NCI-H510A treated with DMSO at 0.1 percent for 48 hours (cell line): ENCODE results near the gene TMPRSS6.
"Not testable (repeated sequence)": the region's sequence is repeated elsewhere in the genome, so short reads cannot be mapped to it uniquely, and the experiment has no call there.

Experiments
- DNase-seq: peaks from one replicate; lab custom pipeline; 2025; lab: John Stamatoyannopoulos, UW

TMPRSS6 gene

DNA sequence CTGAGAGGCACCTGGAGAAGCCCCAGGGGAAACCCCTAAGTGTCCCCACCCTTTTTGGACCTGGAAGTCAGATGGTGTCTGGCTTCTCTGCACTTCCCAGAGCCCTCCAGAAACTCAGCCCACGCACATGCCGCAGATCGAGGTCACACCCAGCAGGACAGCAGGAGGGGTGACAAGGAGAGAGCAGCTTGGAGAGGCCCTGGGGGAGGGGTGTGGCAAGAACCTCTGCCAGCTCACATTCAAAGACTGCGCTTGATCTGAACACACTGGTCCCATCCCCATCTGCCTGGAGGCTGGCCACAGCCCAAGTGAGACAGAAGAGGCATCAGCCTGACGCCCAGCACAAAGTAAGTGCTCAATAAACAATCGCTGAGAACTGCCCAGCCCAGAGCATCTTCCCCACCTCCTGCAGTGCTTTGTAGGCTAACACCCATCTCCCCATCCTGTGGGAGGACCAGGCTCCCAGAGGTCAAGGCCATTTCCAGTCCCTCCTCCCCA, 21.4 kb downstream of the TMPRSS6 start:
- DNase-seq, result no peak

DNA sequence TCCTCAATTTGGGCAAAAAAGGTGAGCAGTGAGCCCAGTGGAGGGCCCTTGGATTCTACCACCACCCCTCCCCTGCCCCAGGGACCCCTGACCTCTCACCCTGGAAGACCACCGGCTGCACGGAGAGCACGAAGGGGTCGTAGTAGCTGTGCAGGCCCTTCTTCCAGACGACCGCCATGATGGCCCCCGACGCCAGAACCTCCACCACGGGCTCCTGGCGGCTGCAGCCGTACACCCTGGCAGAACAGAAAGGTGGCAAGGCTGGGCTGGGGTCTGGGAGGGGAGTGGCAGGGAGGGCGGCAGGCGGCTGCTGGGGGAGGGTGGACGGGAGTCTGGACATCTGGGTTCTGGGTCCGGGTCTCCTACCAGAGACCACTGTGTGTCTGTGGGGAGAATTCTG, 23.3 kb downstream of the TMPRSS6 start:
- DNase-seq, result no peak

- DNase-seq, result no peak
Observed at GRCh38 chr22:37084385-37084784, 25.1 kb downstream of the TMPRSS6 start.

- no peak for DNase-seq
Observed at GRCh38 chr22:37083914-37084313, 25.6 kb downstream of the TMPRSS6 start.

- no peak for DNase-seq
Observed at GRCh38 chr22:37082251-37082873, 27.2 kb downstream of the TMPRSS6 start.

- no peak for DNase-seq
Observed at GRCh38 chr22:37080838-37081237, 28.7 kb downstream of the TMPRSS6 start.

DNA sequence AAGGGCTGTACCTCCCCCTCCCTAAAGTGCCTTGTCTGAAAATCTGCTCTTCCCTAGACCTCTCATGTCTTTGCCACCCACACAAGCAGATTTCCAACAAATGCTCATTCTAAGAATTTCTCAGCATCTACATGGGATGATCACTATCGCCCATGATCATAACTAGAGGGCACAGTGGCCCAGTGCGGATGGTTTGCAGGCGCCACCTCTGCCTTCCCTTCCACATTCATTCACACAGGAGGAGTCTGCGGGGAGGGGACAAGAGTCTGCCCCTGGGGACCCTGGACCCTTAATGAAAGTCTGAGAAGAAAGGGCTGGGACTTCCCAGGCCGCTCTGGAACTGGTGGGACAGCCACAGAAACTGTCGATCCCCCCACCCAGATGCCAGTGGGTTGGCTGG, 29.1 kb downstream of the TMPRSS6 start:
- DNase-seq, result no peak

DNA sequence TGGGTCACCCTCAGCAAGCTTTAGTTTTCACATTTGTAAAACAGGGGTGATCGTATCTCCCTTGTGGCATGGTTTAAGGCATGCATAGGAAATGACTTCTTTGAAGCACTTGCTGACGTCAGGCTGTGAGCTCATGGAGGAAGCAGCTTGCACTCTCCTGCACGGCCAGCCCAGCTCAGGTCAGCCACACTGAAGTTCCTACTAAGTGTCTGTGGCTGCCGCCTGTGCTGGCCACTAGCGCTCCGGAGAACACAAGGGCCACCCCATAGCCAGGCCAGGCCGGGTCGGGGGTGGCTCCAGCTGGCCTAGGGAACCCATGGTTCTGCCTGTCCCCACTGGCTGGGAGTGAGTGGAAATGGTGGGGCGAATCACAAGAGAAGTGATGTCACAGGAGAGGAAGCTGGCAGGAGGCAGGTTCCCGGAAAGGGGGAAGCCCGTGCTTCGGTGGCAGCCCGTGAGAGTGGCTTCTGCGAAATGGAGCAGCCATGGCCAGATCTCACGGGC, 29.8 kb downstream of the TMPRSS6 start:
- DNase-seq, result no peak

DNA sequence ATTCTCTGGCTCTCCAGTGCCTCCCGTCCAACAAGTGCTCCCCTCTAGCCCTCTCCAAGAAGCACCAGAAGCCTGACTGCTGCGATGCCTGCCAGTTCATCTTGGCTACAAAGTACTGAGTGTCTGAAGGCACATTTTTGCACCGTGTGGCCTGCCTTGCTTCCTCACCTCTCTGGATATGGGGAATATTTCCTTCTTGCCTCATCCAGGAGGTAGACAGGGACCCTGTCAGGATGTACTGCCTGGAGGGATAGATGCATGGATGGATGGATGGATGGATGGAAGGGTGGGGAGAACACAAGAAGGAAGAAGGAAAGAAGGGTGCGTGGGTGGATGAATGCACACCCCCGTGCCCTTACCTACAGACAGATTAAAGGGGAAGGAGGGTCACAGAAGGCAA, 30.4 kb downstream of the TMPRSS6 start:
- no peak for DNase-seq

- DNase-seq, result no peak
Observed at GRCh38 chr22:37077802-37078448, 31.6 kb downstream of the TMPRSS6 start.

- no peak for DNase-seq
Observed at GRCh38 chr22:37075822-37076433, 33.6 kb downstream of the TMPRSS6 start.

DNA sequence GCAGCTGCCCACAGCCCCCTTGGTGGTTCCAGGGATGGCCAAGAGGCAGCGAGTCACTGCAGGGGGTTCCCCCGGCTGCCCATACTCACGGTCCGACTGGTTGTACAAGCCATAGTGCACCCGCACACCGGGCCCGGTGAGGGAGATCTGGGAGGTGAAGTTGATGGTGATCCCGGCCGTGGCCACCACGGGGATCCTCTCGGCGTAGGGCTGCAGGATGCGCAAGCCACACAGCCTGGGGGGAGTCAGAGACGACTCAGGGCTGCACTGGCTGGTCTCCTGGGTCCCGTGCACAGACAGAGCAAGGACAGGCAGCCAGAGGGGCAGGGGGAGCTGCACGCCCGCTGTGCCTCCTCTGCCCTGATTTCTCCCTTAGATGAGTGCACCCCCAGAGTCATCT, 34.5 kb downstream of the TMPRSS6 start:
- DNase-seq, result no peak

DNA sequence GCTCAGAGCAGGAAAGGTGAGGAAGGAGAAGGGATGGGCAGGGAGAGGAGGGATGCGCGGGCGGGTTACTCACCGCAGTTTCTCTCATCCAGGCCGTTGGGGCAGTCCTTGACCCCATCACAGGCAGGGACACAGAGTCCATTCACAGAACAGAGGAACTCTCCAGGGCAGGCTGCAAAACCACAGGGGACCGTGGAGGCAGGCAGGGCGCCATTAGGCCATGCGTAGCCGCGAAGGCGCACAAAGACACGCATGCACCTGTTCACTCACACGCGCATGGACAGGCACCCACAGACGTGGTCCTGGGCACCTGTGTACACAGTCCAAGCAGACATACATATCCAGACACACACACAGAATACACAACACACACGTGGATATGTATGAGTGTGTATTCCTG, 35.0 kb downstream of the TMPRSS6 start:
- no peak for DNase-seq

GRCh38 chr22:37072673-37073072, 36.8 kb downstream of the TMPRSS6 start:
- DNase-seq, result no peak

- DNase-seq, result not testable (repeated sequence)
Observed at GRCh38 chr22:37071850-37072592, 37.5 kb downstream of the TMPRSS6 start.

- no peak for DNase-seq
Observed at GRCh38 chr22:37070744-37071143, 38.8 kb downstream of the TMPRSS6 start.

GRCh38 chr22:37070334-37070733, 39.2 kb downstream of the TMPRSS6 start:
- DNase-seq, result no peak

- DNase-seq, result no peak
Observed at GRCh38 chr22:37069719-37070118, 39.8 kb downstream of the TMPRSS6 start.

DNA sequence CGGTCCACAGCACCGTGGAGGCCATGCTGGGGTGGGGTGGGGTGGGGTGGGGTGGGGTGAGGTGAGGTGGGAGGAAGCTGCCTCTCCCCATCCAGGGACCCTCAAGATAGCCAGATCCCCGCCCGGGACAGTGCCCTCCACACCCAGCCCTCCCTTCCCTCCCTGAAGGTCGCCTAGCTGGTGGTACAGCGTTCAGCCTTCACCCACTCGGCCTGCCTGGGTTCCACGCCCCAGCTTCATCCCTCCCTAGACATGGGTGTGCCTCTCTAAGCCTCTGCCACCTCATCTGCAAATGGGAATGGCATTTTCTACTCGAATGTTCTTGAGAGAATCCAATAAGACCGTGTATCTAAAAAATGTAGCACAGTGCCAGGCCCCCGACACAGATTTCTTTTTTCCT, 40.2 kb downstream of the TMPRSS6 start:
- no peak for DNase-seq

DNA sequence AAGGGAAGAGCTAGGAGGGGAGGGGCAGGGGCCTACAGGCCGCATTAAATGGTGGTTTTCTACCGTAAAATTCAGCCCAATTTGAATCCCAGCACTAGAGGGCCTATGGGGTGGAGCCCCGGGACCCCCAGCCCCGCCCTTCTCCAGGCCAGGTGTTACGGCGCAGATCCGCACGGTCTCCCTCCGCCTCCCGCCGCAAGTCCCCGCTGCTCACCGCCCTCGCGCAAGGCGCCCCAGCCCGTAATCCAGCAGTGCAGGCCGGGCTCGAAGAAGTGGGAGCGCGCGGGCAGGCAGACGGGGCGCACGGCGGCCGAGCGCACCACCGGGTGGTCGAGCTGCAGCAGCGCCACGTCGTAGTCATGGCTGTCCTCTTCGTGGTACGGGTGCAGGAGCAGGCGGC, 40.7 kb downstream of the TMPRSS6 start:
- DNase-seq, result no peak

GRCh38 chr22:37067428-37067827, 42.1 kb downstream of the TMPRSS6 start:
- no peak for DNase-seq

GRCh38 chr22:37065961-37066360, 43.6 kb downstream of the TMPRSS6 start:
- DNase-seq, result no peak

GRCh38 chr22:37065180-37065579, 44.3 kb downstream of the TMPRSS6 start:
- DNase-seq, result no peak
